T follicular helper cell (primary cell): ENCODE data around the gene ACSL6.

Source experiments
- DNase-seq: peaks from one replicate; pipeline ENCODE4 v3.0.0-alpha.2; 2020; ENCODE audit warnings: low read depth

The ACSL6 gene

DNA sequence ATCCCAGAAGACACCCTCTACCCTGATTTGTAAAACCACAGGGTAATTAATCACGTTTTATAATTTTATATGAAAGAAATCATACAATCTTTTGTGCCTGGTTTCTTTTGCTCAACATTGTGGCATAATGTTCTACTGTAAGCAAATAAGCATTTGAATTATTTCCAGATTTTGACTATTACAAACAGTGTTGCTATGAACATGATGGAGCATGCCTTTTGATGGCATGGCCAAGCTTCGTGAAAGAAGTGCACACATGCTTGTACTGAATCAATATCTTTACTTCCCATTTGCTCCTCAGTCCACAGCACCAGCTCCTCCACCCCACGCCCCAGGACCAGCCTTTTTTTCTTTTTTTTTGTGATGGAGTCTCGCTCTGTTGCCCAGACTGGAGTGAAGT is 29.9 kb downstream of the ACSL6 start:
- no peak for DNase-seq

DNA sequence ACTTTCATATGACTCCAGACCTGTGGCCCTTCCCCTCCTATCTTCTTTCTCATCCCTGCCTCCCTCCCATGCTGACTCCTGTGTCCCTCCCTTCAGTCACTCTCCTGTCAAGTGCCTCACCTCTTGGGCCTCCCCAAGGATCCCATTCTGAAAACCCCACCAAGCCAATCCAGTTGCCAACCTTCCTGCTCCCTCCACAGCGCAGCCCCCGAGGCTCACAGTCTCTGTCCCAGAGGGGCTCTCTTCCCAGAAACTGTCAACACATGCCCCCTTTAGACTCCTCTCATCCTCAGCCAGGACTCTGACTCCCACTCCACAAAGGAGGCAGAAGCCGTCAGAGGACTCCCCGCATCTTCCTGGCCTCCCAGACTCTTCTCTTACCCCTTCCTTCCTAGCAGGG is 30.8 kb downstream of the ACSL6 start:
- DNase-seq, result no peak

- DNase-seq, result no peak
Observed at GRCh38 chr5:131979816-131980215, 31.6 kb downstream of the ACSL6 start.

DNA sequence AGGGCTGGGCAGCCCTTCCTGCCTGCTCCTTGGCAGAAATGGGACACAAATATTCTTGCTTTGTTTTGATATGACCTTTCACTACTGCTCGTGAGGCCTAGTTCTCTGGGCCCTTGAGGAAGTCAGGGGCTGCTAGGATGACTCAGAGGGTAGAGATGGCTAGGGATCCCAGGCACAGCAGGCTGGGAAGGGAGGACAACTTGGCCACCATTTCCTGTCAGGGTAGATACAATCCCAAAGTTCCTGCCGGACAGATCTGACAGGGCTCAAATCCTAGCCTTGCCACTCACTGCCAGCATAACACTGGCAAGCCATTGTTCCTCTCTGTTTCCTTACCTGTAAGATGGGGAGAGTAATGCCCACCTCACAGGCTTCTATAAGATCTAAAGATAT is 34.2 kb downstream of the ACSL6 start:
- no peak for DNase-seq

DNA sequence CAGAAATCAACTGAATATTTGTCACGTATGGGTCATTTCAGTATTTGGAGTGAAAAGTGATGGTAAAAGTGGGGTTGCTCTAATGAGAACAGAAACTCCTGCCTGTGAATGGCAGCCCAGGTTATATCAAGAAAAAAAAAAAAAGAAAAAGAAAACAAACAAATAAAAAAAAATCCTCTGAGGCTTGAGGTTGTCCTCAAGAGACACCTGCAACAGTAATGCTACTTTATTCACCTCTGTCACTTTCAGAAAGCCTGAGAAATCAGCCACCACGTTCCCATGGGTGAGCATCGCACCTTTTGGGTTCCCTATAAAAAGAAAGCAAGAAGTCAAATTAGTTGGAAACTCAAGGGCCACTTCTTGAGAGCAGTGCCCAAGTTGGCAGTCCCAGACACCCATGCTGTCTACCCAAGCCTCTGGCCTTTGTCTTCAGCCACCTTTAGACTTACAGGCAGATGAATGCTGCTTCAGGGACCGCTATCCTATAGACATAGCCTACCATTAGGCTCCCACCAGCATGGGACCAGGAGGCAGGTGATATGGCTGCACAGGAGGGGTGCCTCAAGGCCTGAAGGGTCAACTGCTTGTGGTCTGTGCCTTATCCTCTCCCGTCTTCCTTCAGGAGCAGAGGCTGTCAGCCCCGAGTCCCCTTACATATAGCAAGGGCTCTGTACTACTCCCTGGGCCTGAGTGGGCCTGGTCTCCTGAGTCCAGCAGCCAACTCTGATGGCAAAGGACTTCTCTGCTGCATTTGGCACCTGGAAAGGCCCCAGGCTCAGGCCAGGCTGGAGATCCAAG is 34.8 kb downstream of the ACSL6 start:
- DNase-seq, result no peak

DNA sequence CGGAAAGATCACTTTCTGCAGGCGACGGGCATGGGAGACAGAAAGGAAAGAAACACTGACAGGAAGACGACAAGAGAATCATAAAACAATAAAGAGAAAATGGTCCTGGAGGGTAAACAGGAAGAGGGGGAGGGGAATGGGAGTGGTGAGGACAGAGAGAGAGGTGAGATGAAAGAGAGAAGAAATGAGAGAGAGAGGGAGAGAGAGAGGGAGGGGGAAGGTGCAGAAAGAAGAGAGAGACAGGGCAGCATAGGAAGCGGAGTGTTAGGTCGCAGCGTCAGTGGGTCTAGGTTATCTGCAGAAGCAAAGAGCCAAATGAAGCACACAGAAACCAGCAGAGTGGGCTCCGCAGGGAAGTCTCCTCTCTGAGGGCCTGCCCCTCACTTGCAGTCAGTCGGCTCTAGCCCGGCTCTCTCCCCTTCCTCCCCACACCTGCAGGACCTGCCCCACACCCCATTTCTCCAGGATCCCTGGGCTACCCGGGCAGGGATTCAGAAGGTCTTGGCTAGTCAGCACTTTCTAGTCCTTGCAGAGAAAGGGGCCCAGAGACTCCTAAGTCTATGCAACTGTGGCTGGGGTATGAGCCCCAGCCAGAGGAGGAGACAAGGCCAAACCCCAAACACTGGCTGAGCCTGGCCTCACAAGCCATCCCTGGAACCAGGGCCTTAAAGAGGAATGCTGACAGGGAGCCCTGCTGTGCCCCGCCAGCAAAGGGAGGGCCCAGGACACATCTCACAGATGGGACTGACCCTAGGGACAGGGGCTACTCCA is 36.3 kb downstream of the ACSL6 start:
- no peak for DNase-seq

DNA sequence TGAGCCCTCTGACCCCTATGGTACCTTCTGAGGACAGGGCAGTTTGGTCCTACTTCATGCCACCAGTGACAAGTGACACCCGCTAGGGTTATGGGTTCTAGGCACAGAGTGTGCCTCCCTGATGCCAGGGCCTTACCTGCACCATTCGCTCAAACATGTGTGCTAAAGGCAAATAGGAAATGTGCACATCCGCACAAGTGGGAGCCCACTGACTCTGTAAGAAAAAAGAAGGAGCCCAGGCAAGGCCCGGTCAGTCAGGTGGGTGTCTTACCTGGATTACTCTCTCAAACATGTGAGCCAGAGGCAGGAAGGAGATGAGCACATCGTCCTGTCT is 36.9 kb downstream of the ACSL6 start:
- no peak for DNase-seq

DNA sequence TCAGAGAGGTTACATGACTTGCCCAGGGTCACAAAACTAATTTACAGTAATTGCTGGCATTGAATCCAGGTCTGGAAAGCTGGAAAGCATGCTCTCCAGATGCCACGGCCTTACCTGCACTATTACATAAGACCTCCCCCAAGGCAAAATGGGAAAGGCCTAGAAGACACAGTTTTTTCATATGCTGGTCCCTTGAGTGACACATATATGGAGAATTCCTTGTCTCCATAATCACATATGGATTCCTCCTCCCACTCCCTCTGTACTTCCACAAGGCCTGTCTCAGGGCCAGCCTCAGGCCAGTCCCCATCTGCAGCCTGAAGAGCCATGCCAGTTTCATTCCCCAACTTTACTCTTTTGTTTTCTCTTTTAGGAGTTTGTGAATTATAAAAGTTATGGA is 37.4 kb downstream of the ACSL6 start:
- DNase-seq, result no peak

DNA sequence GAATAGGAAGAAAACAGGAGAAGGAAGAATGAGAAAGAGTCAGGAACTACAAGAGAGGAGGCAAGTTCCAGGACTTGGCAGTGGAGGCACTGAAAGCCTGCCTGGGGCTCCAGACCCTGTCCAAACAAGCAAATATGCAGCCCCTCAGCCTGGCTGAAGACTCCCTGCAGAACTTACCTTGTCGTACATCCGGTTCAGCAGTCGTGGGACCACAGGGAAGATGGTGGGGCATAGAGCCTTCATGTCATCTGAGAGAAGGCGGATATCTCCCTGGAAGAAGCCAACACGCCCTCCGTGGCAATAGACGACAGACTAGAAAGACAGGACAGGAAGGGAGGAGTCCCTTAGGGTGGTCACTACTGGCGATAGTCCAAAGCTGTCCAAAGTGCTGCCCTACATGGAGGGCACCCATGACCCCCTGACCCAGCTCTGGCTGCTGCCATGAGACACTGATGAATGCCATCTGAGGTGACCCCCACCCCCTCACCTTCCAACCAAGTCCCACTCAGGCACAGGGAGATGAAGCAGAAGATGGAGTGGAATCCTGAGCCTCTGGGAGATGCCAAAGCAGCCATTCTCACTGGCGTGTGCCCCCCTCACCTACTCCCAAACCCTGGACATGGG is 38.3 kb downstream of the ACSL6 start:
- DNase-seq, result no peak

DNA sequence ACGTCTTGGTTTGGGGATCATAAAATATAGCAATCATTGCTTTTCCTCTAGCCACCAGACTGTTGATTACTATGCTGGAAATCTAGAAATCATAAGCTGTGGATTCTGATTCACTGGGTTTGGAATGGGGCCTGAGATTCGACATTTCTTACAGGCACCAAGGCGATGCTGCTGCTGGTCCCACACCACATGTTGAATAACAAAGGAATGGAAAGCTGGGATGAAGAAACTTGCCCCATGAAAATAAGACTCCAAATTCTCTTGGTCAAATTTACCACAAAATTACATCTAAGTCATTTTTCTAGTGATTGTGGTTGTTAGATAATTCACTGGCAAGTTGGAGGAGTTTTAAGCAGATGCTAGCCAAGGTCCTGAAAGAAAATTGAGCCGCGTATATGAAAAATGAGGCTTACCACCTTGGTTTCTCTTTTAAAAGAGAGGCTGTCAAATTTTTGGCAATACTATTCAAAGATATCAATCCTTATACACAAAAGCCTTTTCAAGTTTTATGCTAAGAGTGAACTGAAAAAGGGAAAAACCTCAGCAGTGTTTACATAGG is 43.0 kb downstream of the ACSL6 start:
- DNase-seq, result no peak

DNA sequence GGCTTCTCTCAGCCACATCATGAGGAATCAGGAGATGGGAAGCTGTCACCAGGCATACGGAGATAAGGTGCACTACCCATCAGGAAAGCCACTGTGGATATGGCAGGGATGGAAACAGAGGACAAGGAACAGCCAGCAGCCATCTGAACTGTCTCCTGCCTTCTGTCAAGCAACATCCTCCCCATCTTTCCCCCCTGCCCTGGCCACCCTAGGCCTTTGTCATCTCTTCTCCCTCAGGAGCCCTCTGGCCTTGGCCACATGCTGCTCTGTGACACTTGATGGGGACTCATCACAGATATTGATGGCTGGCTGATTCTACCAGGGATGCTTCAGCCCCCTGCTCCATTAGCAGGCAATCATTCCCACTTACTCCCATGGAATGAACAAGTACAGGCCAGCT is 44.9 kb downstream of the ACSL6 start:
- DNase-seq, result no peak

GRCh38 chr5:131965826-131966415 is 45.5 kb downstream of the ACSL6 start:
- DNase-seq, result no peak

GRCh38 chr5:131959906-131960305 is 51.6 kb downstream of the ACSL6 start:
- no peak for DNase-seq

DNA sequence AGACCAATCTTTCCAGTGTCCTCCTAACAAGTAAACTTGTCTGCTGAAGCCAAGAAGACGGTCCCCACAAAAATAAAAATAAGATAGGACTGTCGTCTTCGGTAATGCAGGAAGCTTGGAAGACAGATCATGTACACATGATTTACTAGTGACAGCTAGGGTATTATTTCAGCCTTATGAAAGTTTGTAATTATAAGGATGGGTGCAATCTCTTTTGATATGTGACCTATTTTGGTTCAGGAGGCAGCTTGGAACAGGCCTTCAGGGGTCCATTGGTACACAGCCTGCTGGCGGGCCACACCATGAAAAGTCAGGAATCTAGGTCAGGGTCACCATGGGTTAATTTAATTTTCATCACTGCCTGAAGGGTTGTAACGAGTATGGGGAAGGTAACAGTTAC is 52.3 kb downstream of the ACSL6 start:
- DNase-seq, result no peak

DNA sequence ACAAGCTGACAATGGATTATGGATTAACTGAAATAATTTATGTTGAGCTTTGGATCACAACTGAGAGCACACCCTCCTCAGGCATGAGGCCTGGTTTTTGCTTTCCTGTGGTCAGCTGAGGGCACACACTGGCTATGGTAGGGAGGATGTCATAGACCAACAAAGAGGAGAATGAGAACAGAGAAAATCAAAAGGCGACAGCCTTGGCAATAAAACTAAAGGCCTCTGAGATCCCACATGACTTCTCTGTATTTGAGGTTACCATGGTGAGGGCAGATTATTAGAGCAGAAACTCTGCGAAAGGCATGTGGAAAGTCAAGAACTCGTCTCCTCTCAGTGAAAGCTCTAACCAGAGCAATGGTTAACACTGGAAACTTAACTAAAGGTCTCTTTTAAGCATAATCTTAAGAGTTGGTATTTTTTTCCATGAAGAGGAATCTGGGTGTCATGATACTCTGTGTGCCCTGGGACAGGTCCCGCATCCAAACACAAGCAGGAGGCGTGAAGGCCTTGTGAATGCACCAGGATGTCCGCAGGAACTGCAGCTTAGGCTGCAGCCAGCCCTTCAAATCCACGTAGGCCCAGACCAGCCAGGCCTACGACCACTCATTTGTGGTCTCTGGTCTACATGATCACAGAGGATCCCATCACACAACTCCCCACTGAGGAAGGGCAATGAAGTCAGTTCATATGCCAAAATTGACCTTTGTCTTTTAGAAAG is 53.6 kb downstream of the ACSL6 start:
- no peak for DNase-seq

DNA sequence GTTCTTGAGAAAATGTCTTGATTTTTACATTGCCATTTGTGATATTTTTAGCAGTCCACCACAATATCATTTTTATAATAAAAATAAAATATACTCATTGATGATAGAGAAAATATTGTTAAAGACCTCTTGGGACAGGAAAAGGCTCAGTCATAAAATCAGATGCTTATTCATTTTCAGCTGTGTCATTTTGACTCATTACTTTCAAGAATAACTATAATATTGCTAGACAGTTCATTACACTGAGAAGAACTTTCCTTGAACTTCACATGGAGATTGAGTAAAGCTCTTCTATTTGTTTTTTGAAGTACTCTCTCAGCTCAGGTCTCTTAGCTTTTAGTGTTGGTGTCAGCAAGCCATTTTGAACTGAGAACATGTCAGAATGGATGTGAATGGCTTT is 57.5 kb downstream of the ACSL6 start:
- no peak for DNase-seq

DNA sequence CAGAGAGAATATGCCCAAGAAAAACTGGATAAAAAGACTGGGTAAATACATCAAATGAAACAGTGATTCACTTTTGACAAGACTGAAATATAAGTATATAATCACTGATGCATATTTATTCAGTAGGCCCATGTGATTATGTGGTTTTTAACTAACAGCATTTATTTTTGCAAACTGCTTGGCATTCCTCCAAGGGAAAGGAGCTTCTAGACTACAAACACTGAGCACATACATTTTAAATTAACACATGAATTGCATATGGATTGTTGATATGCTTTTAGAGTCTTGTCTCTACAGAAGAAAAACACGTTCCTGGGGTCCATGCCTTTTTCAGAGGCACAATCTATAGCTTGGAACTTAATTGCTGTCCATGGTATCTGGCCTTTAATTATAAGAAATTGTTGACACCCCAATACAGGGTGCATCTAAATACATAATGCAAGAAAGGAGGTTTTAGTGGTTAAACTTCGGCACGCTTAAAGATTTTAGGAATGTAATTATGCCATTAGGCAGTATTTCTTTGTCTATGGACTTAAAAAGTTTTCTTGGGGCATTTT is 59.1 kb downstream of the ACSL6 start:
- DNase-seq, result no peak

GRCh38 chr5:131950706-131951105 is 60.8 kb downstream of the ACSL6 start:
- DNase-seq, result no peak

DNA sequence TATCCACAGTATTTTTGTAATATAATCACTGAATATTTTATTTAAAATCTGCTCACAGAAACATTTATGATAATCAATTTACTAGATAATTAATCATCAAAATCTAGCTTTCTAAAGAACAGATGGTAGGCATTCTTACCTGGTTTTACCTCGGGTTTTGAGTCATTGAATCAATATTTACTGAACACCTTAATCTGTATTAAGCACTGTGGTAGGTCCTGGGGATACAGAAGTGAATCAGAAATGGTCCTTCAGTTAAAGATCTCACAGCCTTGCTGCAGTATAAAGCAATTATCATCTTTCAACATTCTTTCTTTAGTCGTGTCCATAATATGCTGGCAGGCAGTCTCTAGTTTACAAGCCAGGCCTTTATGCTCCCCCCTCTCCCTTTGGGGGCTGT is 64.0 kb downstream of the ACSL6 start:
- DNase-seq, result no peak

- DNase-seq, result no peak
Observed at GRCh38 chr5:131945551-131946168, 65.8 kb downstream of the ACSL6 start, which contains the start of gene MEIKIN. Gene MEIKIN (minus strand): TSS chr5:131945663. CDS start chr5:131945505, 158 bp downstream.
